Esophagus squamous epithelium (tissue), 5 donors: ENCODE results near the gene ADAMTSL2. TPM values are rescaled to one million over a fixed set of nuclear protein-coding genes. Genes with fewer than 3 reads are reported as not detected.

Source experiments
- DNase-seq: peaks from one replicate; lab custom pipeline; 2025; lab: John Stamatoyannopoulos, UW
- H3K27ac ChIP-seq, 4 donors: fragments of 200-600 bp; sonication (generic); one replicate each; pipeline ENCODE4 v1.5.1; 2016 to 2019; ENCODE audit warnings: mild to moderate bottlenecking in 1 of 4
- H3K27me3 ChIP-seq, 4 donors: fragments of 200-600 bp; sonication (generic); 1 replicate in 3 of 4; 2 replicates in 1 of 4; pipeline versions ENCODE4 v1.5.1 to v1.6.0; 2017 to 2021; ENCODE audit warnings: antibody characterized with exemption in 1 of 4
- H3K36me3 ChIP-seq, 3 donors: fragments of 200-600 bp; sonication (generic); one replicate each; pipeline ENCODE4 v1.5.1; 2016 to 2019
- H3K4me1 ChIP-seq, 3 donors: fragments of 200-600 bp; sonication (generic); one replicate each; pipeline ENCODE4 v1.5.1; 2017 to 2019
- H3K4me3 ChIP-seq, 4 donors: fragments of 200-600 bp; sonication (generic); 1 replicate in 3 of 4; 2 replicates in 1 of 4; pipeline ENCODE4 v1.5.1; 2016 to 2019; ENCODE audit warnings: mild to moderate bottlenecking in 2 of 4, moderate library complexity in 1 of 4
- H3K9me3 ChIP-seq, 3 donors: fragments of 200-600 bp; sonication (generic); one replicate each; pipeline ENCODE4 v1.5.1; 2016 to 2019
- CTCF ChIP-seq, 6 experiments: fragments of 450-650 bp in 4 of 6; fragments of 200-600 bp in 2 of 6; sonication (generic) in 2 of 6; IDR thresholded peaks; one replicate each; pipeline ENCODE4 v1.5.1; 2016 to 2019; ENCODE audit warnings: antibody characterized with exemption in 6 of 6, mild to moderate bottlenecking in 4 of 6, moderate library complexity in 4 of 6
- POLR2A ChIP-seq, 4 donors: fragments of 450-650 bp; IDR thresholded peaks; one replicate each; pipeline ENCODE4 v1.6.1; 2017; ENCODE audit warnings: antibody characterized with exemption in 4 of 4, mild to moderate bottlenecking in 4 of 4, moderate library complexity in 3 of 4
- WGBS, 2 donors: methylation state at CpG; one replicate each; pipeline ENCODE4 v1.1.5; 2018; 5-methylcytosine and 5-hydroxymethylcytosine counted together
- intact Hi-C: fragments of 100-400 bp; cut with DNase I; formaldehyde crosslinking; loops from one replicate; pipeline ENCODE4 v1.15.0; 2022
- total RNA-seq, 4 donors: library from RNA; depleted of rRNA; stranded (reverse); fragments of >200 nt; gene quantifications; one replicate each; pipeline ENCODE4 v1.1.0, GENCODE V29; 2016
- donor health status: DM: yes; HTN: yes; CAD: no.

The ADAMTSL2 gene
- total RNA-seq, 4 donors from 2014 or later = 1.1 to 2.1 (median 1.4) TPM

GRCh38 chr9:133607381-133607780 is 72.9 kb downstream of the ADAMTSL2 start:
- peaks cover 0 to 4% (median 4%) of the 10 kb centered on the region in 3 donors for H3K4me1 ChIP-seq
- no peak overlapping the region for H3K27ac ChIP-seq
- H3K27me3 ChIP-seq = peaks cover 0 to 99% (median 3%) of the 10 kb centered on the region in 4 donors
- H3K9me3 ChIP-seq = no peaks in the 10 kb centered on the region
- DNase-seq = no peak
- TF ChIP-seq POLR2A (IDR thresholded peaks at IDR 0.05) = no peak
- H3K4me3 ChIP-seq = no peak overlapping the region
- WGBS, 2 donors = 18 to 54% methylated on average over 2 to 4 of the region's 7 CpGs
- H3K36me3 ChIP-seq = no peaks in the 10 kb centered on the region
- intact Hi-C loops = no loop called here

GRCh38 chr9:133607976-133608375 is 73.5 kb downstream of the ADAMTSL2 start:
- intact Hi-C loops = no loop called here
- DNase-seq = no peak
- Histone ChIP-seq H3K4me3 (no peak overlapping the region), H3K4me1 (peaks cover 0 to 4% (median 4%) of the 10 kb centered on the region in 3 donors), H3K9me3 (no peaks in the 10 kb centered on the region), H3K27me3 (peaks cover 0 to 99% (median 3%) of the 10 kb centered on the region in 4 donors), H3K36me3 (no peaks in the 10 kb centered on the region), H3K27ac (no peak overlapping the region)
- 50 to 78% methylated on average over 1 to 5 of the region's 8 CpGs for WGBS, 2 donors
- TF ChIP-seq CTCF (IDR thresholded peaks at IDR 0.05) (no peak), POLR2A (IDR thresholded peaks at IDR 0.05) (no peak)

- TF ChIP-seq CTCF (IDR thresholded peaks at IDR 0.05) = no peak
- no peak for TF ChIP-seq POLR2A (IDR thresholded peaks at IDR 0.05)
- intact Hi-C loops = no loop called here
- Histone ChIP-seq H3K27ac (no peak overlapping the region), H3K27me3 (peaks cover 0 to 99% (median 3%) of the 10 kb centered on the region in 4 donors), H3K36me3 (no peaks in the 10 kb centered on the region), H3K4me1 (peaks cover 0 to 4% (median 4%) of the 10 kb centered on the region in 3 donors), H3K4me3 (no peak overlapping the region), H3K9me3 (no peaks in the 10 kb centered on the region)
- no peak for DNase-seq
- 70 to 75% methylated on average over 3 to 5 of the region's 7 CpGs for WGBS, 2 donors
Observed at GRCh38 chr9:133608382-133608781, 73.9 kb downstream of the ADAMTSL2 start.

DNA sequence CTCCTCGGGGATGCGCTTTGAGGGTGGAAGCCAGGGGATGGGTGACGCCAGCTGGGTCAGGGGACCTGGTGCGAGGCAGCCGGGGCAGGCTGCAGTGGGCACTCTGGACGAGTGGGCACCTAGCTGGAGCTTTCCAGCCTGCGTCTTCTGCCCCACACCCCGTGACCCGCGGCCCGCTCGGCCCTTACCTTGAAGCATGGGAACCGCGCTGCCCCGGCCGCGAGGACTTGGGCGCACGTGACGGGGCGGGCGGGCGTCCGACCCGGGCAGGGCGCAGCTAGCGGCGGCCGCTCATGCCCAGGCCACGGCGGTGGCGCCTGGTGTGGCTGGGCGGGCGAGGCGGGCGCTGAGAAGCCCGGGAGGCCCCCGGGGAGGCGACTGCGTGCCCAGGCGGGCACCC is 74.4 kb downstream of the ADAMTSL2 start:
- no peak for DNase-seq
- peaks cover 0 to 100% (median 3%) of the 10 kb centered on the region in 4 donors for H3K27me3 ChIP-seq

DNA sequence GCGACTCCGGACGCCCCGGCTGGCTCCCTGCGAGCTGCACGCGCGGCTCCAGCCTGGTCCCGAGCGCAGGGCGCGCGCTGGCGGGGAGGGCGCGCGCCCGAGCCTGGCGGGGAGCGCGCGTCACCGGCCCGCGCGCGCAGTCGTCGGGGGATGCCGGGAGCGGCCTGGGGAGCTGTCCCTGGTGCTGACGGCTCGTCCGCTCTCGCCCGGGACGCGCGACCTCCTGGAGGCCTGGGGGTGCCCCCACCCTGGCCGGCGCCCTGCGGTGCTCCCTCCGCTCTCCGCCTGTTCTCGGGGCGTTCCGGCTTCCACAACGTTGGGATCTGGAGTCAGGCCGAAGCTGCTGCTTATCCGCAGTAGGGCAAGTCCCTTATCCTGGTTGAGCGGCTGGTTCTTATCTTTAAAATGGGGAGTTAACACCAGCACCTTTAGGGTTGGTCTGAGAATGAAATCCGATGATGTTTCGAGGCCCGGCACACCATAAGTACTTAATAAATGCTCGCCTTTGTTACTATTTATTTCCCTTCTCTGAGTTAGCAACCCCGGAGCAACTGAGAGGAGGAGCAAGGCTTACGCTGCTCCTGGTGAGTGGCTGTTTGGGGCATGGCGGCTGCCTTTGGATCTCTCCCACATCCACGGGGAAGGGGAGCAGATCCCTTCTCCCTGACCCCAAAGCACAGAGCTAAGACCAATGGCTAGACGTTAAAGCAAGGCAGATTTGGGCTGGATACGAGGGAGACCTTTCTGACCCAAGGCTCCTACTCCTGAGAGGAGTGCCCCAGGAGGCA is 75.0 kb downstream of the ADAMTSL2 start, which contains the start of gene FAM163B:
FAM163B (minus strand) TSS at position 79 of the 788 bp plus-strand sequence. CDS start 29,166 bp downstream, outside the sequence.
- peaks cover 0 to 4% (median 4%) of the 10 kb centered on the region in 3 donors for H3K4me1 ChIP-seq
- TF ChIP-seq CTCF (IDR thresholded peaks at IDR 0.05) (no peak), POLR2A (IDR thresholded peaks at IDR 0.05) (no peak)
- H3K36me3 ChIP-seq = no peaks in the 10 kb centered on the region
- H3K9me3 ChIP-seq = no peaks in the 10 kb centered on the region
- no peak for DNase-seq
- peaks cover 0 to 100% (median 3%) of the 10 kb centered on the region in 4 donors for H3K27me3 ChIP-seq
- peak within 1 kb of the TSS in 1 of 4 donors; percentile 9 for H3K4me3 ChIP-seq
- WGBS, 2 donors = 33 to 60% methylated on average over 4 to 6 of the region's 61 CpGs
- H3K27ac ChIP-seq = no peak within 1 kb of the TSS
- intact Hi-C loops = no loop called here

More for the DNA sequence above, 74.4 kb downstream of the ADAMTSL2 start:
- Histone ChIP-seq H3K4me1 (peaks cover 0 to 4% (median 4%) of the 10 kb centered on the region in 3 donors), H3K4me3 (peak overlapping the region in 1 of 4 donors; percentile 9), H3K36me3 (no peaks in the 10 kb centered on the region), H3K9me3 (no peaks in the 10 kb centered on the region), H3K27ac (no peak overlapping the region)
- intact Hi-C loops = no loop called here
- WGBS, 2 donors = 33% methylated on average over 1 of the region's 41 CpGs; no CpG with 5 or more reads in 1 of the 2 donors
- TF ChIP-seq POLR2A (IDR thresholded peaks at IDR 0.05) = no peak
- TF ChIP-seq CTCF (IDR thresholded peaks at IDR 0.05) = no peak
